HEK293 (cell line): ENCODE data around the gene MT1HL1.

Experiments
- GLIS2 ChIP-seq: fragments of 450-650 bp; formaldehyde crosslinking; IDR thresholded peaks from 2 replicates; pipeline ENCODE4 v1.5.1; 2016; ENCODE audit warnings: missing biosample characterization, missing genetic modification characterization
- KLF16 ChIP-seq: fragments of 450-650 bp; formaldehyde crosslinking; IDR thresholded peaks from 2 replicates; pipeline ENCODE4 v1.5.1; 2017; ENCODE audit warnings: missing biosample characterization, missing genetic modification characterization
- MEIS1 ChIP-seq: sonication (generic); formaldehyde crosslinking; IDR thresholded peaks from 2 replicates; pipeline ENCODE4 v1.8.1; 2022; ENCODE audit warnings: missing genetic modification reagents, mild to moderate bottlenecking, borderline replicate concordance
- OVOL3 ChIP-seq: fragments of 450-650 bp; formaldehyde crosslinking; IDR thresholded peaks from 2 replicates; pipeline ENCODE4 v1.5.1; 2016; ENCODE audit warnings: missing biosample characterization, missing genetic modification characterization
- SP3 ChIP-seq: fragments of 450-650 bp; formaldehyde crosslinking; IDR thresholded peaks from 2 replicates; pipeline ENCODE4 v1.5.1; 2016; ENCODE audit warnings: missing biosample characterization, missing genetic modification characterization
- ZBTB11 ChIP-seq: fragments of 450-650 bp; formaldehyde crosslinking; conservative IDR thresholded peaks from 2 replicates; pipeline ENCODE4 v1.5.1; 2016; ENCODE audit warnings: low read depth, missing biosample characterization, missing genetic modification characterization
- ZBTB21 ChIP-seq: fragments of 450-650 bp; formaldehyde crosslinking; IDR thresholded peaks from 2 replicates; pipeline ENCODE4 v1.5.1; 2017; ENCODE audit warnings: missing biosample characterization, missing genetic modification characterization
- ZBTB6 ChIP-seq: fragments of 450-650 bp; formaldehyde crosslinking; IDR thresholded peaks from 2 replicates; pipeline ENCODE4 v1.5.1; 2017; ENCODE audit warnings: missing biosample characterization, missing genetic modification characterization
- ZNF138 ChIP-seq: fragments of 450-650 bp; formaldehyde crosslinking; IDR thresholded peaks from 2 replicates; pipeline ENCODE4 v1.5.1; 2016; ENCODE audit warnings: missing biosample characterization, missing genetic modification characterization, borderline replicate concordance
- ZNF184 ChIP-seq: fragments of 450-650 bp; IDR thresholded peaks from 2 replicates; pipeline ENCODE4 v1.5.1; 2018; ENCODE audit warnings: missing biosample characterization, mild to moderate bottlenecking, missing genetic modification characterization
- ZNF26 ChIP-seq: fragments of 450-650 bp; formaldehyde crosslinking; IDR thresholded peaks from 2 replicates; pipeline ENCODE4 v1.5.1; 2016; ENCODE audit warnings: missing biosample characterization, missing genetic modification characterization
- ZNF280D ChIP-seq: fragments of 450-650 bp; formaldehyde crosslinking; IDR thresholded peaks from 2 replicates; pipeline ENCODE4 v1.5.1; 2016; ENCODE audit warnings: missing biosample characterization, missing genetic modification characterization
- ZNF404 ChIP-seq: fragments of 450-650 bp; formaldehyde crosslinking; IDR thresholded peaks from 2 replicates; pipeline ENCODE4 v1.5.1; 2017; ENCODE audit warnings: missing biosample characterization, missing genetic modification characterization
- ZNF426 ChIP-seq: fragments of 450-650 bp; formaldehyde crosslinking; IDR thresholded peaks from 2 replicates; pipeline ENCODE4 v1.5.1; 2017; ENCODE audit warnings: missing biosample characterization, missing genetic modification characterization, mild to moderate bottlenecking, inconsistent platforms, moderate library complexity
- ZNF514 ChIP-seq: fragments of 450-650 bp; formaldehyde crosslinking; IDR thresholded peaks from 2 replicates; pipeline ENCODE4 v1.5.1; 2016; ENCODE audit warnings: missing biosample characterization, missing genetic modification characterization
- ZNF529 ChIP-seq: fragments of 450-650 bp; formaldehyde crosslinking; IDR thresholded peaks from 2 replicates; pipeline ENCODE4 v1.5.1; 2017; ENCODE audit warnings: missing genetic modification characterization, missing biosample characterization; ENCODE audit not compliant: insufficient replicate concordance
- ZNF530 ChIP-seq: fragments of 450-650 bp; formaldehyde crosslinking; IDR thresholded peaks from 2 replicates; pipeline ENCODE4 v1.5.1; 2016; ENCODE audit warnings: low read depth, missing biosample characterization, missing genetic modification characterization
- ZNF544 ChIP-seq: fragments of 450-650 bp; formaldehyde crosslinking; IDR thresholded peaks from 2 replicates; pipeline ENCODE4 v1.5.0; 2017; ENCODE audit warnings: missing biosample characterization, missing genetic modification characterization
- ZNF600 ChIP-seq: fragments of 450-650 bp; formaldehyde crosslinking; IDR thresholded peaks from 2 replicates; pipeline ENCODE4 v1.5.1; 2016; ENCODE audit warnings: missing biosample characterization, missing genetic modification characterization
- ZNF629 ChIP-seq: fragments of 450-650 bp; formaldehyde crosslinking; IDR thresholded peaks from 2 replicates; pipeline ENCODE4 v1.5.1; 2017; ENCODE audit warnings: missing biosample characterization, missing genetic modification characterization
- ZNF837 ChIP-seq: fragments of 450-650 bp; formaldehyde crosslinking; IDR thresholded peaks from 2 replicates; pipeline ENCODE4 v1.5.1; 2016; ENCODE audit warnings: missing biosample characterization, missing genetic modification characterization
- ZSCAN16 ChIP-seq: fragments of 450-650 bp; formaldehyde crosslinking; IDR thresholded peaks from 2 replicates; pipeline ENCODE4 v1.5.1; 2016; ENCODE audit warnings: missing biosample characterization, missing genetic modification characterization
- TF ChIP-seq, protein P1 (sequence below): fragments of 450-650 bp; formaldehyde crosslinking; IDR thresholded peaks from 2 replicates; pipeline ENCODE4 v1.5.1; 2016; ENCODE audit warnings: missing biosample characterization, missing genetic modification characterization, borderline replicate concordance
- TF ChIP-seq, protein P2 (sequence below): fragments of 450-650 bp; formaldehyde crosslinking; IDR thresholded peaks from 2 replicates; pipeline ENCODE4 v1.5.1; 2016; ENCODE audit warnings: missing biosample characterization, missing genetic modification characterization
- TF ChIP-seq, protein P3 (sequence below): fragments of 450-650 bp; formaldehyde crosslinking; IDR thresholded peaks from 2 replicates; pipeline ENCODE4 v1.5.1; 2016; ENCODE audit warnings: missing biosample characterization, missing genetic modification characterization

Gene MT1HL1

GRCh38 chr1:237000191-237000590, 4.0 kb downstream of the MT1HL1 start (continued):
- TF ChIP-seq ZNF184 (no peak), ZNF600 (tag by site-specific recombination) (no peak), ZNF544 (tag by site-specific recombination) (no peak), ZNF404 (tag by site-specific recombination) (peak; percentile 94), ZNF529 (peak; percentile 54), ZNF530 (tag by site-specific recombination) (peak; percentile 82), ZNF837 (tag by site-specific recombination) (no peak), GLIS2 (tag by site-specific recombination) (no peak), MEIS1 (no peak), ZNF426 (tag by site-specific recombination) (peak; percentile 97), KLF16 (no peak), ZBTB6 (tag by site-specific recombination) (no peak), ZBTB21 (tag by site-specific recombination) (peak; percentile 53; the same call in 1 of the 2 replicates), ZNF514 (tag by site-specific recombination) (peak; percentile 55; the same call in 1 of the 2 replicates), ZNF26 (tag by site-specific recombination) (no peak), ZSCAN16 (tag by site-specific recombination) (no peak), ZBTB11 (tag by site-specific recombination) (peak; percentile 89), ZNF138 (tag by site-specific recombination) (peak; percentile 65; the same call in 1 of the 2 replicates), ZNF280D (tag by site-specific recombination) (no peak), OVOL3 (tag by site-specific recombination) (peak; percentile 74; the same call in 1 of the 2 replicates), SP3 (tag by site-specific recombination) (0 out of 2 replicates have a peak, but pooled peaks have one; percentile 31), ZNF629 (tag by site-specific recombination) (peak; percentile 71)
- TF ChIP-seq, protein P1, sequence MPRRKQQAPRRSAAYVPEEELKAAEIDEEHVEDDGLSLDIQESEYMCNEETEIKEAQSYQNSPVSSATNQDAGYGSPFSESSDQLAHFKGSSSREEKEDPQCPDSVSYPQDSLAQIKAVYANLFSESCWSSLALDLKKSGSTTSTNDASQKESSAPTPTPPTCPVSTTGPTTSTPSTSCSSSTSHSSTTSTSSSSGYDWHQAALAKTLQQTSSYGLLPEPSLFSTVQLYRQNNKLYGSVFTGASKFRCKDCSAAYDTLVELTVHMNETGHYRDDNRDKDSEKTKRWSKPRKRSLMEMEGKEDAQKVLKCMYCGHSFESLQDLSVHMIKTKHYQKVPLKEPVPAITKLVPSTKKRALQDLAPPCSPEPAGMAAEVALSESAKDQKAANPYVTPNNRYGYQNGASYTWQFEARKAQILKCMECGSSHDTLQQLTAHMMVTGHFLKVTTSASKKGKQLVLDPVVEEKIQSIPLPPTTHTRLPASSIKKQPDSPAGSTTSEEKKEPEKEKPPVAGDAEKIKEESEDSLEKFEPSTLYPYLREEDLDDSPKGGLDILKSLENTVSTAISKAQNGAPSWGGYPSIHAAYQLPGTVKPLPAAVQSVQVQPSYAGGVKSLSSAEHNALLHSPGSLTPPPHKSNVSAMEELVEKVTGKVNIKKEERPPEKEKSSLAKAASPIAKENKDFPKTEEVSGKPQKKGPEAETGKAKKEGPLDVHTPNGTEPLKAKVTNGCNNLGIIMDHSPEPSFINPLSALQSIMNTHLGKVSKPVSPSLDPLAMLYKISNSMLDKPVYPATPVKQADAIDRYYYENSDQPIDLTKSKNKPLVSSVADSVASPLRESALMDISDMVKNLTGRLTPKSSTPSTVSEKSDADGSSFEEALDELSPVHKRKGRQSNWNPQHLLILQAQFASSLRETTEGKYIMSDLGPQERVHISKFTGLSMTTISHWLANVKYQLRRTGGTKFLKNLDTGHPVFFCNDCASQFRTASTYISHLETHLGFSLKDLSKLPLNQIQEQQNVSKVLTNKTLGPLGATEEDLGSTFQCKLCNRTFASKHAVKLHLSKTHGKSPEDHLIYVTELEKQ (tag by site-specific recombination): peak; percentile 62; the same call in 1 of the 2 replicates
- TF ChIP-seq, protein P2, sequence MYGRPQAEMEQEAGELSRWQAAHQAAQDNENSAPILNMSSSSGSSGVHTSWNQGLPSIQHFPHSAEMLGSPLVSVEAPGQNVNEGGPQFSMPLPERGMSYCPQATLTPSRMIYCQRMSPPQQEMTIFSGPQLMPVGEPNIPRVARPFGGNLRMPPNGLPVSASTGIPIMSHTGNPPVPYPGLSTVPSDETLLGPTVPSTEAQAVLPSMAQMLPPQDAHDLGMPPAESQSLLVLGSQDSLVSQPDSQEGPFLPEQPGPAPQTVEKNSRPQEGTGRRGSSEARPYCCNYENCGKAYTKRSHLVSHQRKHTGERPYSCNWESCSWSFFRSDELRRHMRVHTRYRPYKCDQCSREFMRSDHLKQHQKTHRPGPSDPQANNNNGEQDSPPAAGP (tag by site-specific recombination): no peak
- TF ChIP-seq, protein P3, sequence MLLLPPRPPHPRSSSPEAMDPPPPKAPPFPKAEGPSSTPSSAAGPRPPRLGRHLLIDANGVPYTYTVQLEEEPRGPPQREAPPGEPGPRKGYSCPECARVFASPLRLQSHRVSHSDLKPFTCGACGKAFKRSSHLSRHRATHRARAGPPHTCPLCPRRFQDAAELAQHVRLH (tag by site-specific recombination): peak; percentile 76; the same call in 1 of the 2 replicates
